GM13977 (cell line): ENCODE measurements around the gene PCNT.

Experiments used
- DNase-seq: peaks from one replicate; pipeline ENCODE4 v3.0.0; 2012; ENCODE audit warnings: low spot score
- CTCF ChIP-seq: IDR thresholded peaks from 2 replicates; pipeline ENCODE4 v1.5.1; 2012; ENCODE audit warnings: mild to moderate bottlenecking, control low read depth; ENCODE audit not compliant: insufficient read depth; ENCODE audit errors: extremely low read depth, missing control alignments
- in situ Hi-C: fragments of 300-500 bp; cut with MboI; formaldehyde crosslinking; loops from one replicate; pipeline ENCODE4 v1.12.0; 2022; ENCODE audit warnings: low sequenced_read_pairs, low pct_unique_long_range_greater_than_20kb, mixed read lengths, inconsistent platforms; ENCODE audit not compliant: unreplicated experiment

Gene PCNT

DNA sequence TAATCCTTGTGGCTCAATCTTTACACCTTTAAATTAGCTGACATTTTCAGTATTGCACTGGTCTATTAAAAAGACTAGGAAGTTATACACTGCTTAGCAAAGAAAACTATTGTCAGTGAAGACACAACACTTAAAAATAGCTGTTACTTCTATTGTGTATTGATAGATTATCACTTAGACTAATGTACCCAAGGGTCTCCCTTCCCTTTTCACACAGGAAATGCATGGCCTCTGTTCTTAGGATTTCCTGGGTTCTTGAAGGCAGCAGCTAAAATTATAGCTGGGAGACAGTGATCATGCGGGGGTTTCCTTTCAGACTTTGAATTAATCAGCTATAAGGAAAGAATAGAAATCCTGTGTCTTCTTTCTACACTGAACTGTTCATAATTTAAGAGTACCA is 147.6 kb downstream of the PCNT start:
- no peak for DNase-seq
- in situ Hi-C loops: no loop called here
- no peak for TF ChIP-seq CTCF

- no peak for DNase-seq
- TF ChIP-seq CTCF: no peak
- in situ Hi-C loops: no loop called here
These were observed 148.3 kb downstream of the PCNT start for GRCh38 chr21:46472246-46472645.

- in situ Hi-C loops: no loop called here
- no peak for DNase-seq
These were observed 150.4 kb downstream of the PCNT start for GRCh38 chr21:46474382-46474781.

DNA sequence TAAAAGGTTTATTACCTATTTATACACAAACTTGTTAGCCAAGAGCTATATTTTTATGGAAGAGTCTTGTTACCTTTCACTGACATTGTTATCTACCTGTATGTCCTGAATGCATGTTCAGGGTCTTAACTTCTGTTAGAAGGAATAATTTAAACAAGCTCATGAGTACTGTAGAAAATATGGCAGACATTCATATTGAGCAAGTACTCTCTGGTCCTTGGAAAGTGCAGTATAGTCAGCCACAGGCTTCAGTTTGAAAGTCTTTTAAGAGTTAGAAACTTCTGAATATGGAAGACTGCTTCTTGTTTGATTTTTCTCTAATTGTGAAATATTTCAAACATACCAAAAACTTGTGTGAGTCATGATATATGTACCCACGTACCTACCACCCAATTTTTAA is 151.3 kb downstream of the PCNT start:
- TF ChIP-seq CTCF: no peak

More at GRCh38 chr21:46474382-46474781, 150.4 kb downstream of the PCNT start:
- TF ChIP-seq CTCF: no peak

GRCh38 chr21:46477765-46478164 is 153.8 kb downstream of the PCNT start:
- in situ Hi-C loops: no loop called here
- TF ChIP-seq CTCF: no peak
- DNase-seq: no peak

More for the DNA sequence above, 151.3 kb downstream of the PCNT start:
- in situ Hi-C loops: no loop called here
- DNase-seq: no peak

DNA sequence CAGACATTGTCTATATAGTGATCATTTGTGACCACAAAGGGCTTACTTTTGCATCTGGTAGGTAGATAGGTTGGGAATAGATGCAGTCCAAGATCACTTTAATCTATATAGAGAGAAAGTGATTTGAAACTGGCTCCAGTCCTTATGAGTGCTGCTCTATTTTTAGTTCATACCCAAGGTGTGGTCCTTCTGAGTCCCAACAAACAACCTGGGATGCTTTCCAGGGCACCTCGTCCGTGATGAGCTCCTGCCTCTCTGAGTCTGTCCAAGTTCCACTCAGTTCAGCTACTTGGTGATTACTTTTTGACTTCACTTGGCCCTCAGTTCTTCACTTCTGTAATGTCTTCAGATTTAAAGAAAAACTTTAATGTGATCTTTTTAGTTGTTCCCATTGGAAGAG is 155.0 kb downstream of the PCNT start:
- no peak for TF ChIP-seq CTCF
- in situ Hi-C loops: no loop called here
- DNase-seq: no peak

DNA sequence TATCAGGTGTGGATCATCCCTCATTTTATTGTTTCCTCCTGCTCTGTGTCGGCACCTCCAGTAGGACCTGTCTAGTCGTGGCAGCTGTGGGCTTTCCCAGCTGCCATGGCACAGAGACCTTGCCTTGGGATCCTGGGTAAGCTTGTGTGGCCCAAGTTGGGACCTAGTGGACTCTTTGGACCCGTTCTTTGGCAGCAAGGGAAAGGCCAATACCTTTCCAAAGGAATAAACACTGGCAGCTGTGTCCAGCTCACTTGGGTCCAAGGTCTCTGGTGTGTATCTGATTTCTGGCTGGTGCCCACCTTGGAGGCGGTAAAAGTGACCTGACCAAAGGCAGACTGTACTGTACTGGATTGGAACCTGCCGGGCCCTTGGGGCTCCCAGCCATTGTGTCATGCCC is 156.5 kb downstream of the PCNT start:
- TF ChIP-seq CTCF: no peak
- no peak for DNase-seq
- in situ Hi-C loops: no loop called here
